Stromal cell of bone marrow (primary cell): ENCODE results near the gene DYNLT2.

ENCODE experiments used
- DNase-seq: peaks from one replicate; pipeline ENCODE4 v3.0.0-alpha.2; 2012; ENCODE audit warnings: low read depth

Gene DYNLT2

DNA sequence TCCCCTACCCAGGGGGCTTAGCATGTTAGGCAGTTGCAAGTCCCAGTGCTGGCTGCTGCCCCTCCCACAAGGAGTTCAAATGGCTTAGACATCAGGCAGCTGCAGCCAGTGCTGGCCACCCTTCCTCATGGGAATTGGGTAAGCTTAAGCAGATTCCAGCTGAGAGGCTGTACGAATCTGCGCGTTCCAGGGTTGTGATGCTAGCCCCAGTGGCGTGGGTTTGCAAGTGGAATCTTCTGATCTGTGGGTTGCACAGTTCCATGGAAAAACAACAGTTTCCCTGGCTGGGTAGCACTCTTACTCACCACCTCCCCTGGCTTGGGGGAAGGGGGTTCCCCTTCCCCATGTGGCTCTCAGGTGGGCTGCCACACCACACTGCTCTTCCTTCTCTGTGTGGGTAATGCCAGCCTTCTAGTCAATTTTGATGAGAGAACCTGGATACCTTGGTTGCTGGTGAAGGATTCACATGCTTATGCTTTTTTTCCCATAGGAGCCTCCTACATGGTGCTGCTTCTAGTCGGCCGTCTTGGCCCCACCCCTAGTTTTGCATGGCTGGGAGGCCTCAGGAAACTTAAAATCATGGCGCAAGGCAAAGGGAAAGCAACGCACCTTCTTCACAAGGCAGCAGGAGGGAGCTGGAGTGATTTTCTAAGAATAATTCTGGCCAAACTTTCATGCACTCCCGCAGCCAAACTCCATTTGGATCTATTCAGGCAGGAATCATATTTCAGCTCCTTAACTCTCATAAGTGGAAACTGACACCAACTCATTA, 13.0 kb downstream of the DYNLT2 start:
- no peak for DNase-seq

DNA sequence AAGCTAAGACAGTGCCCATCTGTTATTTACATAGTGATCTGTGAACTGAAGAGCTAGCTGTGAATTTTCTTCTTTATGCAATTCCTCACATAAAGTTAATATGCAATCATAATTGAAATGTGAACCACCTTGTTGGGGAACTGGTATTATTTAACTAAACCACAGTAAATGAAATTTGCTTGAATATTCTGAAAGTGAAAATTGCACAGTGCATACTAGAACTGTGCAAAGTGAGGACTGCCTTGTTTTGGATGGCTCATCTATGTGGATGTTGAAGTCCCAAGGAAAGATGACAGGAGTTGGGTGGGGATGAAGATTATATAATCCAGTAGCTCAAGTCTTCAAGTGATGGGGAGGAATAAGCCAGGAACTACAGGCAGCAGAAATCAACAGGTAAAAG, 21.4 kb downstream of the DYNLT2 start:
- DNase-seq: no peak

DNA sequence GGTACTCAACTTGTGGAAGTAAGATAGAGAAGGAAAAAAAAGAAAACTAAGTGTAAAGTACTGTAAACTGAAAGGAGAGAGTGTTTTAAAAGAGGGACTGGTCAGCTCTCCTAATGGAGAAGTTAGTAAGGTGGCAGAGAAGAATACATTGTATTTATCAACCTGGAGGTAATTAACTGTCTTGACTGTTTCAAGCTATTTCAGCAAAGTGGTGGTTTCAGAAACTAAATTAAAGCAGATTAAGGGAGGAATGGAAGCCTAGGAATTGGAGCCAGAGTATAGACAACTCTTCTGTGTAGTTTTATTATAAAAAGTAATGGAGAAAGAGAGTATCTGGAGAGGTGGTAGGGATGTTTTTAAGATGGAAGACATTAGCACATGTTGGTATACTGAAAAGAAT, 24.4 kb downstream of the DYNLT2 start:
- no peak for DNase-seq

DNA sequence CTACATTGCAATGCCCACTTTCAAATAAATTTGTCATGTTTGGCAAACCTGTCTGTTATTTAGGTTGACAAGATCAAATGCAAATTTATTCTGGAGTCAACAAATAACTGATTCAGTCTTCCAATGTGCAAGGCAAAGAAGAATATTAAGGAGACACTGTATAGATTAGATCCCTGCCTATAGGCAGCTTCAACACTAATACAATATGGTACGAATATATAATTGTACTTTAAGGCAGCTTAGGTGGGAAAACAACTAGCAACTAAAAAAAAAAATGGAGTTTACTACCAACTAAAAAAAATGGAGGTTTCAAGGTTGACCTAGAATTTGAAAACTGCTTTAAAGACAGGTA, 25.3 kb downstream of the DYNLT2 start:
- no peak for DNase-seq

DNA sequence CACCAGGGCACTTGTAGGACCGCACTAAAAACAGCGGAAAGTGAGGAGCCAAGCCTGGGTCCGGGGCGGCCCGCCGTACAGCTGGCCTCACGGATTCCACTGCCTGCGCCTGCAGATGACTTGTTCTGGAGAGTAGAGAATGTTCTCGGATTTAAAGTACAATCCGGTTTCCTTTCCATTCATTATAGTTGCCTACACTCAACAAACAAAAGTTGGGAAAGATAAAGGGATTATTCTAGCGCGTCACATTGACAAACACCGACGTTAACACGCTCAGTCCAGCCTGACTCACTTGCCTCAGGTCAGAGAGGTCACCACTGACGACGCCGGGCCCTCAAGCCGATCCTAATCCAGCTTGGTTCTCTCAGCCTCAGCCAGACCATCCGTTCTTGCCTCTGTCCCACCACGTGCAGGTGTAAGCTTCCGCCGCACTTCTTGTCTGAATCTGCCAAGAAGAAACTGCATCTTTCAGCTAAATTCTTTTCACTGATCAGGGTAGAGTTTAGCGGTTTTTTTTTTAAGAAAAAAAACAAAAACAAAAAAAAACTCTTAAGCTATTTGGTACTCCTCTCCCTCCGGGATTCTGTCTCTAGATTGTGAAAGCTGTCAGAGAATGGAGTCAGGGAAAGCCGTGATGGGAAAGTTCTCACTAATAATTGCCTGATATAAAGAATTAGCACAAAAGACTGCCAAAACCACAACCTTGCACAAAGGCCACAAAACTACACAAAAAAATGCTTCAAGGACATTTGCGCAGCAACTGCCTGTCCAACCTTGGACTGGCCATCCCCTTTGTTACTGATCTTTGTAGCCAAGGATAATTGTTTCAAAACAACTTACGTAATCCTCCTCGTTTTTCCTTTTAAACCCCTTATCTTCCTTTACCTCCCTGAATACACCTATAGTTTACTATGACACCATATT, 26.0 kb downstream of the DYNLT2 start:
- no peak for DNase-seq

DNA sequence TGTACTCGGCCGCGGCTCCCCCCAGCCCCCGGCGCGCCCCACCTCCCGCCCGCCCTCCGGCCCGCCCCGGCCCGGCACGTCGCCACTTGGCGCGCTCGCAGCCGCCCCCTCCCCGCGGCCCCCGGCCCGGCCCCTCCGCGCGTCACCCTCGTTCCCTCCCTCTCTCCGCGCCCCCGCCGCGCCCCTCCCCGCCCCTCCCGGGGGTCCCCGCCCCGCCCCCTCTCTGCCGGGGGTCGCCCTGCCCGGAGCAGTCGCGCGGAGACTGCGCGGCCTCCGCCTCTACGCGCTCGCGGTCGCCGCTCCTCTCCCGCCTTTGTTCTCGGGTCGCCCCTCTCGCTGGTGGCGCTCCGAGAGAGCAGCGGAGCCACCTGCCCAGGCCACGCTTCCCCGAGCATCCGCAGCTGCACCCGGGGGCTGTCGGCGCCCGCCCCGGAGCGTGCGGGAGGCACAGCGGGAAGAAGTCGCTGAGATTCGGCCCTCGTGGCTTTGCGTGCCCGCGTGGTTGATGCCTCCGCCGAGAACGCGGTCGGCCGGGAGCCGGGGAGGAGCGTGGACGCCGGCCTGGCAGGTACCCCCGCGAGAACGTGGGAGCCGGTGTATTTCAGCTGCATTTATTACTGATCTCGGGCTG, 26.8 kb downstream of the DYNLT2 start, which contains the start of gene PHF10:
Gene PHF10, minus strand, starts transcription at position 7 of the 631 bp plus-strand sequence. CDS start 569 bp downstream, outside the sequence.
- DNase-seq: no peak

DNA sequence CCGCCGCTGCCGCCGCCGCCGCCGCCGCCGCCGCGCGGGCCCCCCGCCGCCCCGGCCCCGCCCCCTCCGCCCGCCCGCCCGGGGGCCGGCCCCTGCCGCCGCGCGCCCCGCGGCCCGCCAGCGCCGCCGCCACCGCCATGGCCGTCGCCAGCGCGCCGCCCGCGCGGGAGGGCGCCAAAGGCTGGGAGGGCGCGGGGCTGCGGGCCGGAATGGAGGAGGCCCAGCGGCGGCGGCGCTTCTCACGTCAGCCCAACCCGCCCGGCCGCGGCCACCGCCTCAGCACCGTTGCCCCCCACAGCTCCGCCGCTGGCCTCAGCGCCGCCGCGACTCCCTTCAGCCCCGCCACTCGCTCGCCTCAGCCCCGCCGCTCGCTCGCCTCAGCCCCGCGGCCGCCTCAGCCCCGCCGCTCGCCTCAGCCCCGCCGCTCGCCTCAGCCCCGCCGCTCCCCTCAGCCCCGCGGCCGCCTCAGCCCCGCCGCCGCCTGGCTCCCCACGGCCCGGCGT, 27.3 kb downstream of the DYNLT2 start:
- no peak for DNase-seq

DNA sequence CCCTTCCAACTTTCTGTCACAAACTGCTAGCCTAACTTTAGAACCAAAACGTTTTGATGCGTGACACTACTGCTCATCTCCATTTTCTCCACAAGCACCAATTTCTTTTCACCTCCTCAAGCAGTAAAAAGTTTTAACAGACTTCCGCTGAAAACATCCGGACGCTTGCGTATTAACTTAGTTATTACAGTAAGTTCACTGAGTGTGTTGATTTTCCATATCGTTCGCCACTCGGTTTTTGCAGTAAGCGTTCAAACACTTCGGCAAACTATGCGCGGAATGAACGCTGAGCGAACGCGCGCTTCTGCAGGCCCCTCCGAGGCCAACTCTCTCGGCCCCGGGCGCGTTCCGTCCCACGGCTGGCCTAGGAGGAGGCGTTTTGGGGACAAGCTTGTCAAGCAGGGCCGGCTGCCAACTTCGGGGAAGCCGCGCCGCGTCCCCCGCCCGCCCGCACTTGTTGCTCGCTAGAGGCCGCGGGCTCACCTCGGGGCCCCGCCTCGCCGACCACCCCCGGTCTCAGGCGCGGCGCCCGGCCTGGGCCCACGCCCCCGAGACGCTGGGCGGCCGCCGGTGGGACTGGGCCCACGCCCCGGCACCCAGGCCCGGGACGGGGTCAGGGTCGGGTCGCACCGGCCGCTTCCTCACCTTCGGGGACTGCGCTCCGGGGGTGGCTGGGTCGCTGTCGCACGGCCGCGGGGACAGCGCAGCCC, 28.0 kb downstream of the DYNLT2 start:
- DNase-seq: no peak

DNA sequence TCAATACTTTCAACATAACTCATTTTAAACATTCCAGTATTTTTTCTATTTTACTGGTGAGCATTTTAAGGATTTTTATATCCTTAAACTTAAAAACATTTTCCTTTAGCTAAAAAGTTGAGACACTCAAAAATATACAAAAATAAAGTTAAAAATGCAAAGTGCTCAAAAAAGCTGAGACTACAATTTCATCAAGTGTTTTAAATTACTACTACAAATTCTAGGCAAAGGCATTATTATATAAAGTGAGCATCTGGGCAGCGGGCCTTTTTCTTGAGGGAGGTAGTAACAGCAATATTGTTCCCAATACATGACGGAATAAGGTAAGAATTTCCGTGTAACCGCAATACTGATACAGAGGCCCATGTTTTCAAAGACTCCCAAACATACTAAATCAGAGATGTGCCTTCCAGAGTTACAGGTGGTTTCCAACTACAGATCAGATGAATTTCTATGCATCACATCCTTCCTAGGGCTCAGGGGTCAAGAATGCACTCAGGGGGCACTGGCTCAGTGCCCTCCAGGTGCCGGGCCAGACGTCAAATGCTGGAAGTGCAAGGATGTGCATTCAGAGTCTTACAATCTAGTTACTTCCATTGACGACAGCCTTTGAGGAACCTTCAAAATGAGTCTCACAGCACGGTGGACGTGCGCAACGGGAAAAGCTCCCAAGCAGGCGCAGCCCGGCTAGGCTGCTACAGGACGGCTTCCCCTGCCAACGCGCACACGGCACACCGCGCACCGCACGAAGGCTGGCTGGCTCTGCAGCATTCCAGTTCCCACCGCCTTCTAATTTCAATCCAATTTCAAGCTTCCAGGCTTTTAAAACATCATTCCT, 28.8 kb downstream of the DYNLT2 start:
- no peak for DNase-seq

DNA sequence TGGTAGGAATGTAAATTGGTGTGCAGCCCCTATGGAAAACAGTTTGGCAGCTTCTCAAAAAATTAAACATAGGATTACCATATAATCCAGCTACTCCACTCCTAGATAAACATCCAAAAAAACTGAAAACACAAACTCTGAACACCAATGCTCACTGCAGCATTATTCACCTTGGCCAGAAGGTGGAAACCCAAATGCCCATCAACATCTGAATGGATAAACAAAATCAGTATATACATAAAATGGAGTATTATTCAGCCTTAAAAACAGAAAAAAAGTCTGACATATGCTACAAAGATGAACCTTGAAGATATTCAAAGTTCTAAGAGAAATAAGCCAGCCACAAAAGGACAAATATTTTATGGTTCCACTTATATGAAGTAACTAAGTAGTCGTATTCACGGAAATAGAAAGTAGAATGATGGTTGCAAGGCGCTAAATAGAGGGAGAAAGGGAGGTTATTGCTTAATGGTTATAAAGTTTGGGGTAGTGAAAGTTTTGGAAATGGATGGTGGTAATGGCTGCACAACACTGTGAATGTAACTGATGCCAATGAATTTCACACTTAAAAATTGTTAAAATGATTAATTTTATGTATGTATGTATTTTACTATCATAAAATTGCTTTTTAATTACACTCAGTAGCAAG, 31.0 kb downstream of the DYNLT2 start:
- no peak for DNase-seq

DNA sequence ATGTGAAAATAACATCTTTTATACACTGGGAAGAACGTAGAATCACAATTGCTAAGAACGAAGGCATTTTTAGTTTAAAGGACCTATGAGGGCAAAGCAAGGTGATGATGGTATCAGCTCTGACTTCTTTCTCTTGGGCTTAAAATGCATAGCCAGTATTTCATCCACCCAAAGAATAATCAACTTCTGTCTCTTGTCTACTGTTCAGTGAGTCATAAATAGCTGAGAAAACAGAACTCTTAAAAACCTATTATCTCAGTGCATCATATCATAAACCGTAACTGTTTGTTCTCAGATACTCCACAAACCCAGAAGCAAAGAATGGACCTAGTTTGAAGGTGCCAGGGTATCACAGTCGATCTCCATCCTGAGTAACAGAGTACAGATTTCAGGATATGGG, 32.3 kb downstream of the DYNLT2 start:
- DNase-seq: no peak

DNA sequence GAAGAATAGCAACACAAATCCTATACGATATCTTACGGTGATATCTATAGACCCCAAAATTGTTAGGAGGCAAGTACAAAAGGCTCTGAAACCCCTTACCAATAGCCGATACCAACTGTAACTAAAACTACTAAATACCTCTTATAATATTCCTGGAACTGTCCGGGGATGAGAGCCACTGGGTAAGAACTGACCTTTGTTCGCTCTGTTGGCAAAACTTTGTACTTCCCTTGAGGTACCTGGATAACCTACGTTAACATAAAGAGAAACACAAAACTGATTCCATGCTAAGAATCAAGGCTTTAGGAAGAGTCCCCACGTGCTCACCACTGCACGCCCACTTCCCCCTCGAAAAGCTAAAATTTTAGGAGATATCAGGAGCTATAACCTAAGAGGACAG, 36.8 kb downstream of the DYNLT2 start:
- DNase-seq: no peak

DNA sequence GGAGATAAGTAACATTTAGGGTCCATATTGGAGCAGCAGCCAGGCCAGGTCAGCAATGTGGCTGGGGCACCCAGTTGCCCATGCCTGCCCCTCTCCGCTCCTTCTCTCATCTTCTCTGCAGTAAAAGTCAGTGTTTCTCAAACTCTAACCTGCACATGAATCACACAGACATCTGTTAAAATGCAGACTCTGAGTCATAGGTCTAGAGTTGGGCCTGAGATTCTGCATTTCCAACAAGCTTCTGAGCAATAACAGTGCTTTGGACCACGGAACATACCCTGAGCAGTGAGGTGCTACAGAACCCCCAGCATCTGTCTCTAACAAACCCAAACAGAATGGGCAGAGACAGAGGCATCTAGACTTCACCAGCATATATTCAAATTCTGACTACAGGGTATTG, 37.2 kb downstream of the DYNLT2 start:
- DNase-seq: no peak

DNA sequence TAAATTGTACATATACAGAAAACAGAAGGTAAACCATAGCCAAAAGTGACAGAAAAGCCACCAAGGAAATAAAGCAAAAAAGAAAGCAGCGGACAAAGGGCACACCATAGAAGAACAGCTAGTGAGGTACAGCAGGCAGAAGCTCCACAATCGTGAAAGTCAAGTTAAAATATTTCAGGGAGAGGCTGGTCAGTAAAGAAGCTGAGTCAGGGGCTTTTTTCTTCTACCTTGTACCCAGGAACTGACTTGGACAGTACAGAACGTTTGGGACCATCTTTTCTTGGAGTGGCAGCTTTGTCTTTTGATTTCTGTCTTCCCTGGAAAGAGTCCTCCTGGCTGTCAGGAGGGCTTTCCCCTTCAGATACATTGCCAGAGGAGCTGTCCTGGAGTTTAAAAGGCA, 41.4 kb downstream of the DYNLT2 start:
- no peak for DNase-seq

DNA sequence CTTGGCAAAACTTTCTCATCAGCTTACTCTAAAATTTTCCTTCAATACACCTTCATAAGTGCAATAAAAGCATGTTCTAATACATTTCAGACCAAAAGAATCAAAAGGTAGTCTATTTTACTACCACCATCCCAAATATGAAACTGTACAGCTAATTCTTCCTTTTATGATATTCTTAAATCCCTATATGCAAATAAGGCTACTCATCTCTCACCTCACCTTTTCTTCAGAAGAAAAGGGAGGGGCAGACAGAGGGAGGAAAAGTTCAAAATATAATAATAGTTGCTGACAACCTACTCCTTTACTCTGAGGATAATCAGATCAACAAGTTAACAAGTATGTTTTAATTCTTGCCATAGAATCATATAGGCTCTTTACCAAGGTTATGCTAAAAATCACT, 42.1 kb downstream of the DYNLT2 start:
- no peak for DNase-seq

DNA sequence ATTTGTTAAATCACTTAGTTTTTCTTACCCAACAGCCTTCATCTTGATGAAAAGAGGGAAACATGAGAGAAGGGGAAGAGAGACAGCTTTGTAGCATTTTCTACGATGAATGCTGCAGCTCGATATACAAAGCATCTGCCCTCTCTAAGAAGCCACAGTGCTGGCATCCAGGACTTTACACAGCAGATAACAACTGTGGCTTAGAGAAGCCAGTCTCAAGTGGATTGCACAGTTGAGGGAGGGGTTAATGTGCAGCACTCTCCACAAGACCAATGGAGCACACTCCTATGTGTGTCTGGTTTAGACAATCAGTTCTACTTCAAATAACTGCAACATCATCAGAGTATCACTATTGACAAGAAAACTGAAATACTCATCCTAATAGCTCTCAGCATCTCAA, 43.6 kb downstream of the DYNLT2 start:
- no peak for DNase-seq

DNA sequence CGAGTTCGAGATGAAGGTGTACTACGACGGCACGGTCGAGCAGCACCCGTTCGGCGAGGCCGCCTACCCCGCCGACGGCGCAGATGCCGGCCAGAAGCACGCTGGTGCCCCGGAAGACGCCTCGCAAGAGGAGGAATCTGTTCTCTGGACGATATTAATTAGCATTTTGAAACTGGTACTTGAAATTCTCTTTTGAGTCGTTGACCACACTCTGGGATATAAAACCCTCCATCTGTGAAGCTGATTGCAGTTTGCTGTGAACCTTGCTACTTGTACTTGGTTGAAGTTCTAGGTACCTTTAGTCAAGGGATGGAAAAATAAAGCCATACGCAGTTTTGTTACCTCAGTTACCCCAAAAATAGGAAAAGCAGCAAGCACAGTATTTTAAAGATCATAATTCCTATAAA, 48.5 kb downstream of the DYNLT2 start:
- DNase-seq: no peak

DNA sequence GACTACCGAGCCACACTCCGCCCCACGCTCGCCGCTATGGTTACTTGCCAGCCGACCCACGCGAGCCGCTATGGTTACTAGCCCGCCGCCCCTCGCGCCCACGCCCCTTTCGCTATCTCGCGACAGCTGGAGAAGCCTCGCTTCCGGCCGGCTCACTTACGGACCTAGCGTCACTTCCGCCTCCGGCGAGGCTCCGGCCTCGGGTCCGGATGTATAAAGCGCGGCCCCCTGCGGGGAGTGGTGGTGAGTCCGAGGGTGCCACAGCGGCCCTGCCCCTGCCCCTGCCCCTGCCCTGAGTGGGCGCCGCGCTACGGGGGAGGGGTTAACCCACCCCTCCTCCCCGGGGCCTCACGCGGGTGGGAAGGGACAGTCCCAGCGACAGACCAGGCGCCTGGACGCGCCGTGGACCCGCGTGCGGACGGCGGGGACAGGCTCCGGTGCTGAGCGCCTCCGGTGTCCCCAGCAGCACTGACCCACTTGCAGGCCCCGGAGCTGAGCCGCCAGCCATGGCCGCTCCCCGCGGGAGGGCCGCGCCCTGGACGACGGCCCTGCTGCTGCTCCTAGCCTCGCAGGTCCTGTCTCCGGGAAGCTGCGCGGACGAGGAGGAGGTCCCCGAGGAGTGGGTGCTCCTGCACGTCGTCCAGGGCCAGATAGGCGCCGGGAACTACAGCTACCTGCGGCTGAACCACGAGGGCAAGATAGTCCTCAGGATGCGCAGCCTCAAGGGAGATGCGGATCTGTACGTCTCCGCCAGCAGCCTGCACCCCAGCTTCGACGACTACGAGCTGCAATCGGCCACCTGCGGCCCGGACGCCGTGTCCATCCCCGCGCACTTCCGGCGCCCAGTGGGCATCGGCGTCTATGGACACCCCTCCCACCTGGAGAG, 49.2 kb downstream of the DYNLT2 start, which contains the start of the genes C6orf120 and WDR27:
Gene C6orf120, plus strand, starts transcription at position 173 of the 886 bp plus-strand sequence. Its CDS starts 334 bp downstream, at position 507.
Gene WDR27, minus strand, starts transcription at position 76 of the 886 bp plus-strand sequence. CDS start 13,024 bp downstream, outside the sequence.
- DNase-seq: peak; percentile 91

DNA sequence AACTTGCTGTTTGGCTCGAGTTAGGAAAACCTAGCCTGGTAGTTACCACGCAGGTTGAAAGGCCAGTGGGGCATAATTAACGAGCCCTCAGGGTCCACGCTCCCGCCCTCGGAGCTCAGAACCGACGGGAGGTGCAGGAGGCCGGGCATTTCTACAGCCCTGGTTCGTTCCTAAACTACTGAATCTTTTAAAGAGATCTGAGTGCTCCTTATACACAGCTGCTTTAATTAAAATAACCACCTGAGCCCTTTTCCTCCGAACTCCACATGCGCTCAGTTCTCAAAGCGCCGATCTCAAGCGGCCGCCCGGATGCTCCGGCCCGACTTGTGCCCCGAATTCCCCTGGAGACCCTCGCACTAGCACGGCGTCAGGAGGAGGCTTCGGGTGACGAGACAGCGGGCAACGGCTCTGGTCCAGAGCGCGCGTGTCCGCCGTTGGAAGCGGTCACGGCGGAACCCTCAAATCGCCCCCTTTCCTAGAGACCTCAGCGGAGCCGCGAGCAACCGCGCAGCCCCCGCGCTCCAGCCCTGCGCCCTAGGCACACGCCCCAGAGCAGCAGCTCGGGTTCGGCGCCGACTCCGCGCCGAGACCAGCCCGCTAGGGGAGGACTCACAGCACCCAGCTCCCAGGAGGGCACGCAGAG, 49.9 kb downstream of the DYNLT2 start:
- no peak for DNase-seq
